ENCODE measurements around the gene PREB. TPM values are rescaled to one million over a fixed set of nuclear protein-coding genes. Genes with fewer than 3 reads are reported as not detected.

Gene PREB
- total RNA-seq, 2 donors from 2014 or later, result 42.7 to 72.1 TPM

DNA sequence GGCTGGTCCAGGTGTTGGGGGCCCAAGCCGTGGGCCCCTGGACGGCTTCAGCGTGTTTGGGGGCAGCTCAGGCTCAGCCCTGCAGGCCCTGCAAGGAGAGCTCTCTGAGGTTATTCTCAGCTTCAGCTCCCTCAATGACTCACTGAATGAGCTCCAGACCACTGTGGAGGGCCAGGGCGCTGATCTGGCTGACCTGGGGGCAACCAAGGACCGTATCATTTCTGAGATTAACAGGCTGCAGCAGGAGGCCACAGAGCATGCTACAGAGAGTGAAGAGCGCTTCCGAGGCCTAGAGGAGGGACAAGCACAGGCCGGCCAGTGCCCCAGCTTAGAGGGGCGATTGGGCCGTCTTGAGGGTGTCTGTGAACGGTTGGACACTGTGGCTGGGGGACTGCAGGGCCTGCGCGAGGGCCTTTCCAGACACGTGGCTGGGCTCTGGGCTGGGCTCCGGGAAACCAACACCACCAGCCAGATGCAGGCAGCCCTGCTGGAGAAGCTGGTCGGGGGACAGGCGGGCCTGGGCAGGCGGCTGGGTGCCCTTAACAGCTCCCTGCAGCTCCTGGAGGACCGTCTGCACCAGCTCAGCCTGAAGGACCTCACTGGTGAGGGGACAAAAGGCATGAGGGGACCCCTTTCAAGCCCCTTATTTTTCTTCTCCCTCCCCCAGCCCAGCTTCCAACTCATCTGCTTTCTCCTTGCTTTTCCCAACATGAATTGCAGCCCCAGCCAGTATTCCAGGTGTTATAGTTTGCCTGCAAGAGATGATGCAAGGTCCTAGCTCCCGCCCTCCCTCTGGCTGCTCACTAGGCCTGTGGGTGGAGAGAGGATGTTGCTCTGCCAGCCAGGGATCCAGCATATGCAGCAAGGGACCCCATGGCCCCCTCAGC lies 50.8 kb downstream of the PREB start:
- no peaks in the 10 kb centered on the region for H3K36me3 ChIP-seq
- no peak for DNase-seq
- intact Hi-C loops (cut with DNase I), result loop anchor here (2.0 to 10.0 kb wide), 2 partner anchors 49 to 121 kb away; partner anchors contain the start of gene TMEM214
- H3K27ac ChIP-seq, result no peak overlapping the region
- no peaks in the 10 kb centered on the region for H3K27me3 ChIP-seq
- TF ChIP-seq, protein P1, sequence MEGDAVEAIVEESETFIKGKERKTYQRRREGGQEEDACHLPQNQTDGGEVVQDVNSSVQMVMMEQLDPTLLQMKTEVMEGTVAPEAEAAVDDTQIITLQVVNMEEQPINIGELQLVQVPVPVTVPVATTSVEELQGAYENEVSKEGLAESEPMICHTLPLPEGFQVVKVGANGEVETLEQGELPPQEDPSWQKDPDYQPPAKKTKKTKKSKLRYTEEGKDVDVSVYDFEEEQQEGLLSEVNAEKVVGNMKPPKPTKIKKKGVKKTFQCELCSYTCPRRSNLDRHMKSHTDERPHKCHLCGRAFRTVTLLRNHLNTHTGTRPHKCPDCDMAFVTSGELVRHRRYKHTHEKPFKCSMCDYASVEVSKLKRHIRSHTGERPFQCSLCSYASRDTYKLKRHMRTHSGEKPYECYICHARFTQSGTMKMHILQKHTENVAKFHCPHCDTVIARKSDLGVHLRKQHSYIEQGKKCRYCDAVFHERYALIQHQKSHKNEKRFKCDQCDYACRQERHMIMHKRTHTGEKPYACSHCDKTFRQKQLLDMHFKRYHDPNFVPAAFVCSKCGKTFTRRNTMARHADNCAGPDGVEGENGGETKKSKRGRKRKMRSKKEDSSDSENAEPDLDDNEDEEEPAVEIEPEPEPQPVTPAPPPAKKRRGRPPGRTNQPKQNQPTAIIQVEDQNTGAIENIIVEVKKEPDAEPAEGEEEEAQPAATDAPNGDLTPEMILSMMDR (IDR thresholded peaks at IDR 0.05), result no peak
- no peaks in the 10 kb centered on the region for H3K9me3 ChIP-seq
- H3K4me3 ChIP-seq, result no peak overlapping the region
- H3K9ac ChIP-seq (ENCODE audit: low read depth in 2 of 2, low read length in 2 of 2), result no peak overlapping the region
- H3K4me1 ChIP-seq, result peaks cover 15% of the 10 kb centered on the region

DNA sequence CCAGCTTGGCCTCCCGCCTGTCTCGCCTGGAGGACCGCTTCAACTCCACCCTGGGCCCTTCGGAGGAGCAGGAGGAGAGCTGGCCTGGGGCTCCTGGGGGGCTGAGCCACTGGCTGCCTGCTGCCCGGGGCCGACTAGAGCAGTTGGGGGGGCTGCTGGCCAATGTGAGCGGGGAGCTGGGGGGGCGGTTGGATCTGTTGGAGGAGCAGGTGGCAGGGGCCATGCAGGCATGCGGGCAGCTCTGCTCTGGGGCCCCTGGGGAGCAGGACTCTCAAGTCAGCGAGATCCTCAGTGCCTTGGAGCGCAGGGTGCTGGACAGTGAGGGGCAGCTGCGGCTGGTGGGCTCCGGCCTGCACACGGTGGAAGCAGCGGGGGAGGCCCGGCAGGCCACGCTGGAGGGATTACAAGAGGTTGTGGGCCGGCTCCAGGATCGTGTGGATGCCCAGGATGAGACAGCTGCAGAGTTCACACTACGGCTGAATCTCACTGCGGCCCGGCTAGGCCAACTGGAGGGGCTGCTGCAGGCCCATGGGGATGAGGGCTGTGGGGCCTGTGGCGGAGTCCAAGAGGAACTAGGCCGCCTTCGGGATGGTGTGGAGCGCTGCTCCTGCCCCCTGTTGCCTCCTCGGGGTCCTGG lies 51.5 kb downstream of the PREB start:
- no peaks in the 10 kb centered on the region for H3K36me3 ChIP-seq
- H3K4me1 ChIP-seq, result peaks cover 15% of the 10 kb centered on the region
- H3K27ac ChIP-seq, result no peak overlapping the region
- no peak for DNase-seq
- H3K9ac ChIP-seq (ENCODE audit: low read depth in 2 of 2, low read length in 2 of 2), result no peak overlapping the region
- TF ChIP-seq, protein P1 (IDR thresholded peaks at IDR 0.05), result no peak
- intact Hi-C loops (cut with DNase I), result loop anchor here (10.0 kb wide), 1 partner anchor 48 kb away; the partner anchor contains the start of gene TMEM214
- no peaks in the 10 kb centered on the region for H3K9me3 ChIP-seq
- no peaks in the 10 kb centered on the region for H3K27me3 ChIP-seq
- H3K4me3 ChIP-seq, result no peak overlapping the region

DNA sequence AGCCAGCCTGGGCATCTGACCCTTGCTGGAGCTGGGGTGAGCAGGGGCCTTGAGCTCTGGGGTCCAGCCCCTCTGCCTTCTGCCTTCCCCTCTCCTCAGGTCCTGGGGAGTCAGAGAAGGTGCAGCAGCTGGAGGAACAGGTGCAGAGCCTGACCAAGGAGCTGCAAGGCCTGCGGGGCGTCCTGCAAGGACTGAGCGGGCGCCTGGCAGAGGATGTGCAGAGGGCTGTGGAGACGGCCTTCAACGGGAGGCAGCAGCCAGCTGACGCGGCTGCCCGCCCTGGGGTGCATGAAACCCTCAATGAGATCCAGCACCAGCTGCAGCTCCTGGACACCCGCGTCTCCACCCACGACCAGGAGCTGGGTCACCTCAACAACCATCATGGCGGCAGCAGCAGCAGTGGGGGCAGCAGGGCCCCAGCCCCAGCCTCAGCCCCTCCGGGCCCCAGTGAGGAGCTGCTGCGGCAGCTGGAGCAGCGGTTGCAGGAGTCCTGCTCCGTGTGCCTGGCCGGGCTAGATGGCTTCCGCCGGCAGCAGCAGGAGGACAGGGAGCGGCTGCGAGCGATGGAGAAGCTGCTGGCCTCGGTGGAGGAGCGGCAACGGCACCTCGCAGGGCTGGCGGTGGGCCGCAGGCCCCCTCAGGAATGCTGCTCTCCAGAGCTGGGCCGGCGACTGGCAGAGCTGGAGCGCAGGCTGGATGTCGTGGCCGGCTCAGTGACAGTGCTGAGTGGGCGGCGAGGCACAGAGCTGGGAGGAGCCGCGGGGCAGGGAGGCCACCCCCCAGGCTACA lies 52.3 kb downstream of the PREB start:
- DNase-seq, result no peak
- H3K36me3 ChIP-seq, result no peaks in the 10 kb centered on the region

More for the DNA sequence above, 52.3 kb downstream of the PREB start:
- Histone ChIP-seq H3K27me3 (no peaks in the 10 kb centered on the region), H3K4me3 (no peak overlapping the region), H3K9ac (ENCODE audit: low read depth in 2 of 2, low read length in 2 of 2) (no peak overlapping the region), H3K4me1 (peaks cover 10% of the 10 kb centered on the region), H3K27ac (peak overlapping the region; percentile 66), H3K9me3 (no peaks in the 10 kb centered on the region)
- intact Hi-C loops (cut with DNase I), result loop anchor here (10.0 kb wide), 1 partner anchor 47 kb away; the partner anchor contains the start of gene TMEM214
- TF ChIP-seq, protein P1 (IDR thresholded peaks at IDR 0.05), result no peak

Other genes starting within 250 kb of the PREB start
- gene MAPRE3, start 164.0 kb downstream of the PREB start, total RNA-seq, result 10 to 100 TPM; 21.6 to 22.0 TPM
- 100 to 1,000 TPM in 1 of 2 donors, 10 to 100 TPM in 1; 76.6 to 121 TPM for gene TMEM214, start 101.7 kb downstream of the PREB start, total RNA-seq
- gene AGBL5, start 83.0 kb downstream of the PREB start, total RNA-seq, result 10 to 100 TPM; 15.1 to 16.8 TPM
- 100 to 1,000 TPM; 272 to 331 TPM for gene OST4, start 63.0 kb downstream of the PREB start, total RNA-seq
- 10 to 100 TPM; 20.2 to 43.0 TPM for gene EMILIN1, start 56.0 kb downstream of the PREB start, total RNA-seq
- gene KHK, start 47.9 kb downstream of the PREB start, total RNA-seq, result 10 to 100 TPM in 1 of 2 donors, 1 to 10 TPM in 1; 8.9 to 20.3 TPM
- gene CGREF1, start 15.5 kb downstream of the PREB start, total RNA-seq, result 1 to 10 TPM; 1.3 to 3.1 TPM
- gene ABHD1, start 10.8 kb downstream of the PREB start, total RNA-seq, result not detected
- not detected for gene PRR30, start 4.8 kb upstream of the PREB start, total RNA-seq
- under 1 TPM; 0.05 to 0.07 TPM for gene TCF23, start 14.4 kb upstream of the PREB start, total RNA-seq
- 10 to 100 TPM; 80.7 to 83.4 TPM for gene ATRAID, start 77.4 kb upstream of the PREB start, total RNA-seq
- 10 to 100 TPM; 19.4 to 57.5 TPM for gene SLC5A6, start 77.6 kb upstream of the PREB start, total RNA-seq
- gene CAD, start 82.7 kb upstream of the PREB start, total RNA-seq, result 10 to 100 TPM; 11.1 to 49.1 TPM
- not detected for gene SLC30A3, start 128.4 kb upstream of the PREB start, total RNA-seq
- not detected for gene DNAJC5G, start 140.8 kb upstream of the PREB start, total RNA-seq
- under 1 TPM in 1 of 2 donors, not detected in 1; 0.24 TPM for gene TRIM54, start 147.8 kb upstream of the PREB start, total RNA-seq
- gene UCN, start 173.8 kb upstream of the PREB start, total RNA-seq, result 1 to 10 TPM in 1 of 2 donors, under 1 TPM in 1; 0.74 to 1.0 TPM
- gene MPV17, start 188.5 kb upstream of the PREB start, total RNA-seq, result 10 to 100 TPM; 35.0 to 58.3 TPM
- 10 to 100 TPM; 48.4 to 60.0 TPM for gene GTF3C2, start 222.1 kb upstream of the PREB start, total RNA-seq
- 10 to 100 TPM; 34.5 to 35.4 TPM for gene EIF2B4, start 235.7 kb upstream of the PREB start, total RNA-seq
- gene SNX17, start 236.0 kb upstream of the PREB start, total RNA-seq, result 10 to 100 TPM; 77.1 to 99.6 TPM
- 10 to 100 TPM; 21.7 to 24.5 TPM for gene ZNF513, start 246.1 kb upstream of the PREB start, total RNA-seq

Data from colonic mucosa (tissue), 4 donors.